SH-SY5Y (cell line): ENCODE data around the gene DCN.

ENCODE experiments used
- GATA2 ChIP-seq: IDR thresholded peaks from 2 replicates; pipeline ENCODE4 v1.6.1; 2011; ENCODE audit warnings: mild to moderate bottlenecking, low read depth, low read length
- GATA3 ChIP-seq: IDR thresholded peaks from 2 replicates; pipeline ENCODE4 v1.6.1; 2011; ENCODE audit warnings: low read depth, mild to moderate bottlenecking, low read length, moderate library complexity

DNA sequence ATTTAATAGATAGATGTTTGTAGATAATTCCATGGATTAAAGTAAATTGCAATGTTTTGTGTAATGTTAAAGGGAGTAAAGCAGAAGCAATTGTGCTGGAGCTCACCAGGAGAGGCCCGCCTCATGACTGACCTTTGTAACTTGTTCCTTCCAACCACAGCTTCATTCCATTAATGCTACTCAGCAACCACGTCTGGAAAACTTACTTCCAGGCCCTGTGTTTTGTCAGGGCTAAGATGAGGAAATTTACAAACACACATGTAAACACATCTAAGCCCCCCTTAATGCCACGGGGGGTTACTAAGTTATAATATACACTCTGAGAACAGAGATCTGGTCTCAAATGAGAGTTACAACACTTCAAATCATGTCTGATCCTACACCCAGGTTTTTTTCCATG lies 83.7 kb downstream of the DCN start:
- TF ChIP-seq GATA2 = no peak
- no peak for TF ChIP-seq GATA3
